GM18517 (cell line): Measurements from ENCODE around the gene SP2.

Experiments
- ATAC-seq: cut with Tn5 transposase; IDR thresholded peaks from one replicate; pipeline ENCODE4 v1.9.1; 2021; ENCODE audit warnings: mild to moderate bottlenecking, moderate library complexity; ENCODE audit not compliant: unreplicated experiment

Gene SP2

GRCh38 chr17:47889734-47890529 is 6.1 kb upstream of the SP2 start:
- ATAC-seq = no peak

GRCh38 chr17:47891545-47892088 is 4.4 kb upstream of the SP2 start:
- no peak for ATAC-seq

GRCh38 chr17:47894498-47895346 is 1.3 kb upstream of the SP2 start:
- ATAC-seq = no peak

GRCh38 chr17:47895347-47895855 is 635 bp upstream of the SP2 start:
- no peak for ATAC-seq

GRCh38 chr17:47896672-47897490 is 845 bp downstream of the SP2 start:
- ATAC-seq = no peak

- ATAC-seq = no peak
These were observed 1.5 kb downstream of the SP2 start for GRCh38 chr17:47897561-47897960.

- ATAC-seq = no peak
These were observed 2.2 kb downstream of the SP2 start for GRCh38 chr17:47898241-47898640.

GRCh38 chr17:47899643-47900042 is 3.6 kb downstream of the SP2 start:
- no peak for ATAC-seq

GRCh38 chr17:47901423-47901822 is 5.4 kb downstream of the SP2 start:
- ATAC-seq = no peak

- ATAC-seq = no peak
These were observed 6.2 kb downstream of the SP2 start for GRCh38 chr17:47902039-47902744.

GRCh38 chr17:47905221-47905733 is 9.2 kb downstream of the SP2 start:
- no peak for ATAC-seq

- no peak for ATAC-seq
These were observed 10.4 kb downstream of the SP2 start for GRCh38 chr17:47906443-47906842.

- no peak for ATAC-seq
These were observed 12.0 kb downstream of the SP2 start for GRCh38 chr17:47907932-47908562.

- ATAC-seq = no peak
These were observed 17.0 kb downstream of the SP2 start for GRCh38 chr17:47913050-47913449.

- ATAC-seq = no peak
These were observed 18.4 kb downstream of the SP2 start for GRCh38 chr17:47914306-47914948.

GRCh38 chr17:47915776-47916398 is 19.9 kb downstream of the SP2 start:
- ATAC-seq = no peak

GRCh38 chr17:47916489-47917208 is 20.6 kb downstream of the SP2 start:
- no peak for ATAC-seq

GRCh38 chr17:47917581-47917980 is 21.5 kb downstream of the SP2 start:
- no peak for ATAC-seq
